ENCODE results near the gene CYTH1.

Gene CYTH1

GRCh38 chr17:78763561-78763960 lies 18.5 kb downstream of the CYTH1 start:
- Histone ChIP-seq H3K36me3 (replicated peaks) (no peaks in the 10 kb centered on the region), H3K27me3 (replicated peaks) (no peaks in the 10 kb centered on the region), H3K4me3 (ENCODE audit: low read depth, low read length) (no peak overlapping the region), H3K27ac (no peak overlapping the region)
- peak; percentile 22 for DNase-seq
- TF ChIP-seq, protein P1, sequence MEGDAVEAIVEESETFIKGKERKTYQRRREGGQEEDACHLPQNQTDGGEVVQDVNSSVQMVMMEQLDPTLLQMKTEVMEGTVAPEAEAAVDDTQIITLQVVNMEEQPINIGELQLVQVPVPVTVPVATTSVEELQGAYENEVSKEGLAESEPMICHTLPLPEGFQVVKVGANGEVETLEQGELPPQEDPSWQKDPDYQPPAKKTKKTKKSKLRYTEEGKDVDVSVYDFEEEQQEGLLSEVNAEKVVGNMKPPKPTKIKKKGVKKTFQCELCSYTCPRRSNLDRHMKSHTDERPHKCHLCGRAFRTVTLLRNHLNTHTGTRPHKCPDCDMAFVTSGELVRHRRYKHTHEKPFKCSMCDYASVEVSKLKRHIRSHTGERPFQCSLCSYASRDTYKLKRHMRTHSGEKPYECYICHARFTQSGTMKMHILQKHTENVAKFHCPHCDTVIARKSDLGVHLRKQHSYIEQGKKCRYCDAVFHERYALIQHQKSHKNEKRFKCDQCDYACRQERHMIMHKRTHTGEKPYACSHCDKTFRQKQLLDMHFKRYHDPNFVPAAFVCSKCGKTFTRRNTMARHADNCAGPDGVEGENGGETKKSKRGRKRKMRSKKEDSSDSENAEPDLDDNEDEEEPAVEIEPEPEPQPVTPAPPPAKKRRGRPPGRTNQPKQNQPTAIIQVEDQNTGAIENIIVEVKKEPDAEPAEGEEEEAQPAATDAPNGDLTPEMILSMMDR (IDR thresholded peaks at IDR 0.05; ENCODE audit: low read depth, low read length, missing control alignments), result no peak
- in situ Hi-C loops (cut with HindIII; ENCODE audit: low pct_ligation_motif_present, low sequenced_read_pairs), result no loop called here

- in situ Hi-C loops (cut with HindIII; ENCODE audit: low pct_ligation_motif_present, low sequenced_read_pairs), result no loop called here
- no peaks in the 10 kb centered on the region for H3K27me3 ChIP-seq (replicated peaks)
- H3K27ac ChIP-seq, result no peak overlapping the region
- H3K4me3 ChIP-seq (ENCODE audit: low read depth, low read length), result no peak overlapping the region
- H3K36me3 ChIP-seq (replicated peaks), result no peaks in the 10 kb centered on the region
- TF ChIP-seq, protein P1 (IDR thresholded peaks at IDR 0.05; ENCODE audit: low read depth, low read length, missing control alignments), result no peak
- DNase-seq, result no peak
Measured at GRCh38 chr17:78761789-78762406, 20.2 kb downstream of the CYTH1 start.

- Histone ChIP-seq H3K27ac (no peak overlapping the region), H3K36me3 (replicated peaks) (no peaks in the 10 kb centered on the region), H3K27me3 (replicated peaks) (no peaks in the 10 kb centered on the region), H3K4me3 (ENCODE audit: low read depth, low read length) (no peak overlapping the region)
- in situ Hi-C loops (cut with HindIII; ENCODE audit: low pct_ligation_motif_present, low sequenced_read_pairs), result no loop called here
- TF ChIP-seq, protein P1 (IDR thresholded peaks at IDR 0.05; ENCODE audit: low read depth, low read length, missing control alignments), result no peak
- no peak for DNase-seq
Measured at GRCh38 chr17:78759969-78760352, 22.1 kb downstream of the CYTH1 start.

- H3K4me3 ChIP-seq (ENCODE audit: low read depth, low read length), result no peak overlapping the region
Measured at GRCh38 chr17:78759203-78759968, 22.7 kb downstream of the CYTH1 start.

DNA sequence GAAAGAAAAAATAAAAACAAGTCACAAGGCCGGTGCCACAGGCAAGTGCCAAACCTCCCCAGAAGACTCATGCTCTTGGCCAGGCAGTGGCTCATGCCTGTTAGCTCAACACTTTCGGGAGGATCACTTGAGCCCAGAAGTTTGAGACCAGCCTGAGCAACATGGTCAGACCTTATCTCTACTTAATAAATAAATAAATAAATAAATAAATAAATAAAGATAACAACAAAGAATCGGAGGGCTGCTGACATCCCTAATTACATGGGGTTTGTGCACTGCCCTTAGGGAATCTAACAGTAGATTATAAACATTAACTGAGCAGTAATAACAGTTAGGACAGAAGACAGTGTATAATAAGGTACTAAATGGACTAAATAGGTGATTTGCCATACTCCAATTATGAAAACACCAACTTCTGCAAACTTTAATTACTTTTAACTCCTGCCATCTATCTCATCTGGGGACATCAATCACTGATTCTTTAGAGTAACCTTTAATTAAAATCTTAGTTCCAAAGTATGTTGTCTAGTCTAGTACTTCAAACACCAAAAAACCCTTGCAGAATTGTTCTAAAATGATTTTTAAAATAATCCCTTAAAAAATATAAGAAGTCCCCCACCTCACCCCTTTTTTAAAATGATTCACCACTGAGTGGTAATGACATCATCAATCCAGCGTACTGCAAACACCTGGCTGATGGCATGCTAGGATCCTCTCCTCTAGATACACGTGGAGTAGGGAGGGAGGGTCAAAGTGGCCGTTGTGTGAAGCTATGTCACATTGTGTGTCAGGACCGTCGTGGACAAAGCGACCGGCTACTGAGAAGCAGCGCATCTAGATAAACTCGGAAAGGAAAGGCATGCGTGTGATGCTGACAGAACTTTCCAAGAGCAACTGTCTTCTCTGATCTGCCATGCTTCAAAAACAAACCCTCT lies 28.5 kb downstream of the CYTH1 start:
- DNase-seq, result no peak
- Histone ChIP-seq H3K27me3 (replicated peaks) (no peaks in the 10 kb centered on the region), H3K27ac (no peak overlapping the region), H3K4me3 (ENCODE audit: low read depth, low read length) (no peak overlapping the region), H3K36me3 (replicated peaks) (no peaks in the 10 kb centered on the region)
- in situ Hi-C loops (cut with HindIII; ENCODE audit: low pct_ligation_motif_present, low sequenced_read_pairs), result no loop called here
- TF ChIP-seq, protein P1 (IDR thresholded peaks at IDR 0.05; ENCODE audit: low read depth, low read length, missing control alignments), result no peak

More at GRCh38 chr17:78759203-78759968, 22.7 kb downstream of the CYTH1 start:
- TF ChIP-seq, protein P1 (IDR thresholded peaks at IDR 0.05; ENCODE audit: low read depth, low read length, missing control alignments), result no peak
- Histone ChIP-seq H3K27ac (no peak overlapping the region), H3K27me3 (replicated peaks) (no peaks in the 10 kb centered on the region), H3K36me3 (replicated peaks) (no peaks in the 10 kb centered on the region)
- DNase-seq, result peak; percentile 70
- in situ Hi-C loops (cut with HindIII; ENCODE audit: low pct_ligation_motif_present, low sequenced_read_pairs), result no loop called here

Measured in brain microvascular endothelial cell (primary cell).